GM18511 (cell line): Measurements from ENCODE around the gene MZT2B.
"Not testable (repeated sequence)": the region's sequence is repeated elsewhere in the genome, so short reads cannot be mapped to it uniquely, and the experiment has no call there.

Experiments
- ATAC-seq: cut with Tn5 transposase; IDR thresholded peaks from one replicate; pipeline ENCODE4 v1.9.1; 2021; ENCODE audit warnings: mild to moderate bottlenecking, moderate library complexity; ENCODE audit not compliant: unreplicated experiment

The MZT2B gene

DNA sequence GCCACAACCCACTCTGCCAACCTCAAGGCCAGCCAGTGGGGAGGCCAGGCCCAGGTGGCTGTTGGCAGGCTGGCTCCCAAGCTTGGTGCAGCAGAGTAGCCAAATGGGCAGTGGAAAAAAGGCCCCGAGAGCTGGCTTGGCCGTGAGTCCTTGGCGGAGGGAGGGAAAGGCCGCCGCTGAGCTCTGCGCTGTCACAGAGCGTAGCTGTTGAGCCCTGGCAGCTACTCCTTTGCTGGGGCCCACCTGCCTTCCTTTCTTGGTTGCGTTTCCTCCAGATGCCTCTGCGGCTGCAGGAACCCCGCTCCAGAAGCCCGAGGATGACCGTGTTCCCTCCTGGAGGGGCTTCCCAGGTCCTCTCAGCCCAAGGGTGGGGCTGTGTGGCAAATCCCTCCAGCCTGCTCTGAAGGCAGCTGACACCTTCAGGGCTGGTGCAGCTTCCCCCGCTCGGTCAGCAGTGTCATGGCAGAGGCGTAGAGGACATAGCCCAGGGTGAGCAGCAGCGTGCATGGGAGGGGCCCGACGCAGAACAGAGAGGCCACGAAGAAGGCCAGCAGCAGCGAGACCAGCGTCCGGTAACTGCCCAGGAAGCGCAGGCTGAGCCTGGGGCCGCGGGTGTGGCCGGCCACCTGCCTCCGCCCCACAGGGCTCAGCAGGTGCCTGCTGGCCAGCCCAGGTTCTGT lies 29.8 kb upstream of the MZT2B start:
- ATAC-seq: not testable (repeated sequence)

DNA sequence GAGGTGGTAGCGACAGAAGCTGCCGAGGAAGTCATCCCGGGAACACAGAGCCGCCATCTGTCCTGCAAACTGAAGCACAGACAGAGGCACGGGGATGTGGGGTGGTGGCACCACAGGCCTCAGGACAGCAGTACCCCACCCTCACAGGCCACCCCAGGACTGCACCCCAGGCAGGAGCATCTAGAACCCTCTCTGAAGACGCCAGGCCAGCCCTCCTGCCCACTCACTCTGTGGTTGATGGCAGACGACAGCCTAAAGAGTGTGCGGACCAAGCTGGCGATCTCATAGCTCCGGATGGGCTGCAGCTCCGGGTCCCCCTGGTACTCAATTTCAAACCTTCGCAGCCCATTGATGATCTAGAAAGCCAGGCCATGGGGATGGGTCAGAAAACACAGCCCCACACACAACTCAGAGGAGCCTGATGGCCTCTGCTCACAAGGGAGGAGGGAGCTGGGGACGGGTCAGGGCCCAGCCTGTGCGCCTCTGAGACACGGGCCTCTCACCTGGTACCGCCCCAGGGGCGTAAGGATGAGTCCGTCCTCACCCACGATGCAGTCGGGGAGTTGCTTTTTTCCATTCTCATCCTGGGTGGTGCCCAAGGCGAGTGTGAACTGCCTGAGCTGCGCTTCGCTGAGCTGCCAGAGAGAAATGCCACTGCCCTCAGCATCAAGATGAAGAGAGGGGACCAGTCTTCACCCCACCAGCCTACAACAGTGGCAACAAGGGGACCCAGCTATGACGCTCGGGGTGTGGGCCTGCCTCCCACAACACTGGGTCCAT lies 29.1 kb upstream of the MZT2B start:
- no peak for ATAC-seq

DNA sequence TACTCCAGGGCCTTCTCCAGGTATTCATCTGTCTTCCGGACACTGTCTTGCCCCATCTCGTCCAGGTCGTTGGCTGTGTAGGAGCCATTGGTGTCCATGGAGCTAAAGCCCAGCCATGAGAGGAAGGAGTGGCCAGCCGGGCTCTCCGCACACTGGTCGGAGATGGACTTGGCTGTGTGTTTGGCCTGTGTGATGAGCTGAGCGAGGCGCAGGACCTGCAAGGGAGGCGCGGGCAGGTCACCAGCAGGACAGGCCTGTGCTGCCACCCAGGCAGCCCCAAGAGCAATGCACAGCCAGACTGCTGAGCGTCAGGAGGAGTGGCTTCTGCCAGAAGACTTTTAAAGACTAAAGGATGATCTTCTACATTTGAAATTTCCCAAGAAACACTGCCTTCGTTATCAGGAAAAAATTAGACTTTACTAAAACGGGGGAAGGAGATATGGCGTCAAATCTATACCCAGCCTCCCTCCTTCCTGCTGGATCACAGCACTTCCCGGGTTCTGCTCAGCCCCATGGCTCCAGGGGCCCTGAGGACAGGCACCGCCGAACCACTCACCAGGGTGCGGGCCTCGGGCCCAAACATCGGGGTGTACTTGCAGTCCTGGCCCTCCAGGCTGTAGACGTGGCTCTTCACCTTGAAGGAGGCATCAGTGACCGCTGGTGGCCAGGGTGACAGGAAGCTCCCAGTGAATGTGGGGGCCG lies 28.2 kb upstream of the MZT2B start:
- not testable (repeated sequence) for ATAC-seq

DNA sequence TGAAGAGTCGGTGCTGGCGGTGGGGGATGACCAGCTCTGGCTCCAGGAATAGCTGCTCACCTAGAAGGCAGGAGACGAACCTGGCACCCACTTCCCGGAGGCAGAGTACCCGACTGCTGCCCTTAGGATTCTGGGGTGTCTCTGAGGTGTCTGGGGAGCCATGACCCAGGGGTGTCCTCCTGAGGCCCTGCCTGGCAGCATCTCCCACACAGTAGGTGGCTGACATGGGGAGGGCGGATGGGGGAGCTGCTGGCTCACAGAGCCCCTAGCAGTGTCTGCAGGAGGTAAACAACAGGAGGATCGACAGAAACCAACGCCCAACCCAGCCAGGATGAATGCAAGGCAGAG lies 27.7 kb upstream of the MZT2B start:
- not testable (repeated sequence) for ATAC-seq

DNA sequence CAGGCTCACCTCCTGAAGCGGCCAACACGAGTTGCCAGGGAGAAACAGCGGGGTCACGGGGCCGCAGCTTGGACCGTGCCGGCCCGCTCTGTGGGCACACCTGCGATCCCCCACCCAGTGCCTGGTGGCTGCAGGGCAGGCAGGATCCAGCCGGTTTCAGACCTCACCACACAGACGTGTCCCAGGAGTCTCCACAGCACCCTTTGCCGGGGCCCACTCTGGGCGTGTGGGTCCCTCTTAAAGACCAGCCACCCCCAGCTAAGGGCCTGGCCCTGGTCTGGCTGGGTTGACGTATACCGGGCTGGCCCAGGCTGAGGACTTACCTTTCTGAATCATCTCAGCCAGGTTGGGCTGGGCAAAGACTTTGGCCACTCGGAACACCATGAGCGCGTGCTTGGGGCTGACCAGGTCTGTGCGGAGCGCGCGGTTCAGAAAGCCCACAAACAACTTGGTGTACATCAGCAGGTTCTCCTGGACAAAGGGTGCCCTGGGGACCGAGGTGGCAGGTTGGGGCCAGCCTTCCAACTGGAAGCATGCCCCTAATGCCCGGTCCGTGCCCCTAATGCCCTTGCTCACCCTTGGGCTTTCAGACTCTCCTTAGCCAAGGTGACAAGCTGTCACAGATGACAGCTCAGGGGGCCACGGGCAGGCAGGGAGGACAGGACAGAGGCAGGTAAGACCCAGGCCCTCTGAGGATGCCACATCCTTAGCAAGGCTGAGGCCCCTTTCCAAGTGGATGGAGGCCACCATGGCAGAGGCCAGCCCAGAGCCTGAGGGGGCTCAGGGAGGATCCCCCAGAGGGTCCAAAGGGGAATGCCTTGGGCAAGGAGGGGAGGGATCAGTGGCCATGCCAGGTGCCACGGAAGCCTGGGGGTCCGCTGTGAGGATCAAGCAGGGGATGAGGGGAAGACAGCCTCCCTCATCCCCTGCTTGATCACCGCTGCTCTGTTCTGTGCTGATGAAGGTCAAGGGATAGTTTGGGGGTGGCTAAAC lies 27.0 kb upstream of the MZT2B start:
- ATAC-seq: no peak

DNA sequence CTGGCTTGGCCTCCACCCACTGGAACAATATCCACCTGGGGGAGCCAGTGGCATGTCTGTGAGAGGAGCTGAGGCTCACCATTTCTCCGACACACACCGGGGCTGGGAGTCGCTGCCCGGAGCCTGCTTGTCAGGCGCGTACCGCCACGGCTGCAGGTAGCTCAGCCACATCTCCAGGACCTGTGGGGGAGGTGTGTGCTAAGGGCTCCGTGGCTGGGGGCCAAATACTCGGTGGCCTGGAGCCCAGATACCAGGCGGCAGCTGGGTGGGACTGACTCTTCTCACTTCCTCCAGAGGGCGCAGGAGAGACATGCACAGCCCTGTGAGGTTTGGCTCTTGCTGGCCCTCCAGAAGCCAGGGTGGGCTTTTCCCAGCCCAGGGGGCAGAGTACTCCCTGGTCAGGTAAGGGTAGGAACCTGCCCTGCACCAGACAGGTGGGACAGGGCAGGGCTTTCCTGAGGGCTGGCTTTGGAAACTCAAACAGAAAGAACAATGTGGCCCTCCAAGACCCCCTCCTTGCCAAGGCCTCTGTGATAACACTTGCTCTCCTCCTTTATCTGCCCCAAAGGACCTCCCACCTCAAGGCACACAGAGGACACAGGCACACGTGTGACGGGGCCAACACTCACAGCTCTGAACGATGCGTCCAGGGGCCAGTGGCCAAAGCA lies 26.0 kb upstream of the MZT2B start:
- not testable (repeated sequence) for ATAC-seq

DNA sequence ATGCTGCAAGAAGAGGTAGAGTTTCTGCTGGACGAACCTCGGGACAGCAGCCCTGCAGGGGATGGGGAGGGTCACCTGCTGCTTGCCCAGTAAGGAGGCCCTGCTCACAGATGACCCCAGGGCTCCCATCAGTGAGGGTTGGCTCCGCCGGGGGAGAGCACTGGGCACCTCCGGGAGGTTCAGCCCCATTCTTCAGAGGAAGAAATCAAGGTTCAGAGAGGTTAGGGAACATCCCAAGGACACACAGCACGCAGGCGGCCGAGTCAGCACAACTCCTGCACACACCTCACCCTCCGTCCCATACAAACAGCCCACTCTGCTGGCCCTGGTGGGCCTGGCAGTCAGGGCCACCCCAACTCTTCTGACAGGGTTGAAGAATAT lies 25.4 kb upstream of the MZT2B start:
- ATAC-seq: no peak

DNA sequence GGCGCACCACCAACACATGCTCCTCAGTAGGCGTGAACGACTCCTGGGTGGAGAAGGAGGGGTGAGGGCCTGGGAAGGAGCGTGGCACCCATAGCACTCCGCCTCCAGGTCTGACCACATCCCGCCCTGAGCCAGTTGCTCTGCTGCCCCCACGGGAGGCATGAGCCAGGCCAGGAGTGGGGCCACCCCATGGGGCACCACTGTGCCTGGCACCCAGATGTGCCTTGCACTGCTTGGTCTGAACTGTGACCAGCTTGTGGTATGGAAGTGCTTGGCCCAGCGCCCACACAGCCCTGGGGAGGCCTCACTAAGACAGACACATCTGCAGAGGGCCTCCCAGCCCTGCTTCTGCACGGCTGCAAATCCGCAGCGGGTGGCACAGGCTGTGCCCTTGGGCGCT lies 24.7 kb upstream of the MZT2B start:
- peak; percentile 44 for ATAC-seq

DNA sequence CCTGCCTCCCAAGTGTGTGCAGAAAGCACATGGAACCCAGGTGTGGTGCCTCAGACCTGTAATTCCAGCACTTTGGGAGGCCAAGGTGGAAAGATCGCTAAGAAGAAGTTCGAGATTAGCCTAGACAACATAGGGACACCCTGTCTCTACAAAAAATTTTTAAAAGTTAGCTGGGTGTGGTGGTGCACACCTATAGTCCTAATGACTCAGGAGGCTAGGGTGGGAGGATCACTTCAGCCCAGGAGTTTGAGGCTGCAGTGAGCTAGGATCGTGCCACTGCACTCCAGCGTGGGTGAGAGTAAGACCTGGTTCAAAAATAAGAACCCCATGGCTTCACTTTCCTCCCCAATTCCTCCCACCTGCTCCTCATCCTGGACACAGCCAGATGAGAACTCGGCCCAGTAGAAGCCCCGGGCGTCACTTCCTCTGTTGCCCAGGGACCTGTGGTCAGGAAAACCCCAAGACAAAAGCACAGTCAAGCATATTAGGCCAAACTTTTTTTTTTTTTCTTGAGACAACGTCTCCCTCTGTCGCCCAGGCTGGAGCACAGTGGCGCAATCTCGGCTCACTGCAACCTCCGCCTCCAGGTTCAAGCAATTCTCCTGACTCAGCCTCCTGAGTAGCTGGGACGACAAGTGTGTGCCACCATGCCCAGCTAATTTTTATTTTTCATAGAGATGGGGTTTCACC lies 24.1 kb upstream of the MZT2B start:
- peak; percentile 91 for ATAC-seq

DNA sequence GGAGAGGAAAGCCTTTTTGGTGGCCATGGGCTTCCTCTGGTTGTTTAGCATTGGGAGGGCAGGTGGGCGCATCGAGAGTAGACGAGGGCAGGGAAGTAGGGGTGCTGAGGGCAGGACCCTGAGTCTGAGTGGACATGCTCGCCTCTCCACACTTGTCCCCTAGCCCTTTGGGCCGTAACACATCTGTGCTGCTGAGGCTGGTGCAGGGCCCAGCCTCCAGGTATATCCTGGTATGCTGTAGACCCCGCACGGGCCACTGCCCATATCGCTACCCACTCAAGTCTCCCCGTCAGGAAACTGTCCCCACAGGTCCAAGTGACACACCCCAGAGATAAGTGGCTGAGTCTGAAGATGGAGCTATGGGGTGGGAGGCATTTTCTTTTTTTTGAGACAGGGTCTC lies 23.4 kb upstream of the MZT2B start:
- ATAC-seq: no peak

DNA sequence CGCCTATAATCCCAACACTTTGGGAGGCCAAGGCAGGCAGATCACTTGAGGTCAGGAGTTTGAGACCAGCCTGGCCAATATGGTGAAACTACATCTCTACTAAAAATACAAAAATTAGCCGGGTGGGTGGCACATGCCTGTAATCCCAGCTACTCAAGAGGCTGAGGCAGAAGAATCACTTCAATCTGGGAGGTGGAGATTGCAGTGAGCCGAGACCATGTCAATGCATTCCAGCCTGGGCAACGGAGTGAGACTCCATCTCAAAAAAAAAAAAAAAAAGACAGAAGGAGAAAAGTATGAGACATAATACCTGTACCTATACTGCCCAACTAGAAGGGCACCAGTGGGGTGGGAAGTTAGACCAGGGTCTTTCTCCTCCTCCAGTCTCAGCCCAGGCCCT lies 22.7 kb upstream of the MZT2B start:
- ATAC-seq: not testable (repeated sequence)

DNA sequence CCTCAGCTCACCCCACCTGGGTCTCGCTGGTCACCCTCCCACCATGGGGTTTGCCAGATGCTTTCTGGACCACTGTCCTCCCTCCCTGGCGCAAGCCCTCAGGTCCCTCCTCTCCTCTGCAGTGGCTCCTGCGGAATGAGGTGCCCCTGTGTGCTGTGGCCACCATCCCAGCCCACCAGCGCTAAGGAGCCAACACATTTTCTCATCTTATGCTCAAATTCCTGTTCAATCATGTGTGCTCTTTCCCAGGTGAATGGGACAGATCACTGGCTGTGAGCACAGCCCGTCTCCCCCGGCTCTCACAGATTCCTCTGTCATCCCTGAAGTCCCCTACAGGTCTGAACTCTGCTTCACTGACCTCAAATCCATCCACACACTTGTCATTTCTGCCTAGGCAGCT lies 21.9 kb upstream of the MZT2B start:
- no peak for ATAC-seq

DNA sequence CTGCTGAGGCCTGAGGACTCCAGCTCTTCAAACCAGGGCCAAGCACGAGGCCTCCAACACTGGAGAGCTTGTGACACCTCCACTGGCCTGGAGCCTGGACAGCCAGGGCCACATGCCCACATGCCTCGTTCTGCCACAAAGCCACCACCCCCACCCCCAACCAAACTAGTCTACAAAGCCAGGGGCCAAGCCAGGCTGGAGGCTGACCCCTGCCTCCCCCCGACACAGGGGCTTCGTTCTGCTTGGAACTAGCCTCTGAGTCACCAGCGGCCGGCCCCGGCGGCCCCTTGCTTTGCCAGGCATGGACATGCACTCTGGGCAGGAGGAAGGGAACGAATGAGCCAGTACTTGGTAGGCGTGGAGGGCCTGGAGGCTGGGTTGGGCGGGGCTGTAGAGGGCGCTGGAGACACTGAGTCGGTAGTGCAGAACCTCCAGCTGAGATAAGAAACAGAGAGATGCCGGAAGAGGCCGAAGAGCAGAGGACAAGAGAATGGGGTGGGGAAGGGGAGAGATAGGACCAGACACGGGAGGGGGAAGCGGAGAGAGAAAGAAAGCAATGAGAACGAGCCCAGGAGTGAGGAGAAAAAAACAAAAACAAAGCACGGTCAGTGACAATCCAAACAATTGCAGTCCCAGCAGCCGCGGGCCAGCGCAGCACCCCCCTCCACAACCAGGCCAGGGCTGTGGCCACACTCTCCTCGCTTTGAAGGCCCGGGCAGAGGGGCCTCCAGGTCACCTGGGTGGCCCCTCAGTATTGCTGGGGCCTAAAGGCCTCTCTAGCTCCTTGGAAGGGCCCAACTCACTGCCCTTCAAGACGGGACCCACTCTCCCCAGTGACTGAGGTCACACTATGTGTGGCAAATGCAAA lies 21.0 kb upstream of the MZT2B start:
- ATAC-seq: not testable (repeated sequence)

DNA sequence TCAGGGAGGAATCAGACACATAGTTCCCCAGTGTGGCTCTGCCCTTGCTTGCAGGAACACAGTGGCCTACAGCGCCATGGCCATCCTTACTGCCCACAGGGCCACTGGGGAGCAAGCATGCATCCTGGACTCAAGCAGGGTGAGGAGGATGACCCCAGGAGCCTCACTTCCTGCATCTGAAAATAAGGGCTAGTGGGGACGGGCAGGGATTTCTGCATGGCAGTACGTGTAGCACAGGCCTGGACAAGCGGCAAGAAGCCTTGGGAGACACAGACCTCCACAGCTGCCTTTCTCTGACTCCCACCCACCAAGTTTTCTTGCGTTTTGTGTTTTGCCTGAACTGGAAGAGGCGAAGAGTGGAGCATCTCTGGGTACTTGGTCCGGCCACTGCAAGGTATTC lies 19.6 kb upstream of the MZT2B start:
- ATAC-seq: not testable (repeated sequence)

DNA sequence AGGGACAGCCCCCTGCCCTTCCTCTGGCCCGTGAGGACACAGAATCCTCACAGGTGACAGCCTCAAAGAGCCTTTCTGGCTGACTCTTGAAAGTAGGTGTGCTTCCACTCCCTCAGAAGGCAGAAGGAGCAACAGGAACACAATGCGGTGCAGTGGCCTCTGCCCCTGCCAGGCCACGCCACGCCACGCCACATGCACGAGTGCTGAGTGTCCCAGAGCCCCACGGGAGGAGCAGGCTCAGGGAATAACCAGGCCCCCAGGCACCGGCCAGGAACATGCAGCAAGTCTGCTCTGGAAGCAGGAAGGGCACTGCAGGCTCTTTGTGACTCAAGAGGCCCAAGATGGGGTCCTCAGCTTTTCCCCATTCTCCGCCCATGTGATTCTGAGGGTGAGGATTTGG lies 19.1 kb upstream of the MZT2B start:
- ATAC-seq: no peak

DNA sequence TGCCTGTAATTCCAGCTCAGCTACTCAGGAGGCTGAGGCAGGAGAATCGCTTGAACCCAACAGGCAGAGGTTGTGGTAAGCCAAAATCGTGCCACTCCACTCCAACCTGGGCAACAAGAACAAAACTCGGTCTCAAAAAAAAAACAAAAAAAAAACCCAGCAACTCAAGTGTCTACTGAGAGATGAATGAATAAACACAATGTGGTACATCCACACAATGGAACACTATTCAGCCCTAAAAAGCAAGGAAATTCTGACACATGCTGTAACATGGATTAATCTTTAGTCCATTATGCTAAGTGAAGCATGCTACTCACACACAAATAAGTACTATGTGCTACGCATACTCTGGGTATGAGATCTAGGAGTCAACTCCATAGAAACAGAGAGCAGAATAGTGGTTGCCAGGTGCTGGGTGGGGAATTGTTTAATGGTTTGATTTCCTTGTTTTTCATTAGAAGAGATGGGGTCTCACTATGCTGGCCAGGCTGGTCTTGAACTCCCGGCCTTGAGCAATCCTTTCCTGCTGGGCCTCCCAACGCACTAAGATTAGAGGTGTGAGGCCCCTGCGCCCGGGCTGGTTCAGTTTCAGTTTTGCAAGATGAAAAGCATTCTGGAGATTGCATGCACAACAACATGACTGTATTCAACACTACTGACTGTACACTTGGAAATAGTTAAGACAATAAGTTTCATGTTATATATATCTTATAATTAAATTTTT lies 16.6 kb upstream of the MZT2B start:
- ATAC-seq: no peak

DNA sequence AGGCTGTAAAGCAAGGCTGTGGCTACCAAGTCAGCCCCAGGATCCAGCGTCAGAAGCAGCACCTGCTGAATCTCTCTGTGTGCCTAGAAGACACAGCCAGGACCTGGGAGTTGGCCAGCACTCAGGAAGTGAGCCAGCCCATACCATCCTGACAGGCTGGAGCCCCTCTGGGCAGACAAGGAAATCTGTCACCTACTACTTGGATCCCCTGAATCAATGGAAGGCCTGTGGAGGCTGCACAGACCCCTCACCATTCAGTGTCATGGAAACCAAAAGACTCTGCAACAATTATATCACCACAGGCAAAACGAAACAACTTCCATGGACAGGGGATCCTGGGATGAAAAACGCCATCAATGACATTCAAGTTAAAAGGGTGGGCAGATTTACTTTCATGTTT lies 15.5 kb upstream of the MZT2B start:
- not testable (repeated sequence) for ATAC-seq

DNA sequence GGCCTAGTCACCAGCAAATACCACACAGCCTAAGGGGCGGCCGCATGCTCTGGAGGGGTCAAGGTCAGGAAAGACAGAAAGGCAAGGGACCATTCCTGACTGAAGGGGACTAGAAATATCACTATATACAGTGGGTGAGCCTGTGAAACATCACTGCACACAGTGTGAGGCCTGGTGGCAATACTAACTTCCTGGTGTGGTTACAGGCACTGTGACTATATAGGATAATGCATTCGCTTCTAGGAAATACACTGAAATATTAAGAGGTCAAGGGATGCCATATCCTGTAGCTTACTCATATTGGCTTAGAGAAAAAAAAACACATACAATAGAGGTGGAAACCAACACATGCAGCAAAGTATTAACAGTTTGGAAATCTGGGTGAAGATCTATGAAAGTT lies 12.9 kb upstream of the MZT2B start:
- ATAC-seq: not testable (repeated sequence)
